ENCODE data around the gene ADGRA1.

Gene ADGRA1

GRCh38 chr10:133081636-133082035 is 6.1 kb upstream of the ADGRA1 start:
- TF ChIP-seq, protein P1, sequence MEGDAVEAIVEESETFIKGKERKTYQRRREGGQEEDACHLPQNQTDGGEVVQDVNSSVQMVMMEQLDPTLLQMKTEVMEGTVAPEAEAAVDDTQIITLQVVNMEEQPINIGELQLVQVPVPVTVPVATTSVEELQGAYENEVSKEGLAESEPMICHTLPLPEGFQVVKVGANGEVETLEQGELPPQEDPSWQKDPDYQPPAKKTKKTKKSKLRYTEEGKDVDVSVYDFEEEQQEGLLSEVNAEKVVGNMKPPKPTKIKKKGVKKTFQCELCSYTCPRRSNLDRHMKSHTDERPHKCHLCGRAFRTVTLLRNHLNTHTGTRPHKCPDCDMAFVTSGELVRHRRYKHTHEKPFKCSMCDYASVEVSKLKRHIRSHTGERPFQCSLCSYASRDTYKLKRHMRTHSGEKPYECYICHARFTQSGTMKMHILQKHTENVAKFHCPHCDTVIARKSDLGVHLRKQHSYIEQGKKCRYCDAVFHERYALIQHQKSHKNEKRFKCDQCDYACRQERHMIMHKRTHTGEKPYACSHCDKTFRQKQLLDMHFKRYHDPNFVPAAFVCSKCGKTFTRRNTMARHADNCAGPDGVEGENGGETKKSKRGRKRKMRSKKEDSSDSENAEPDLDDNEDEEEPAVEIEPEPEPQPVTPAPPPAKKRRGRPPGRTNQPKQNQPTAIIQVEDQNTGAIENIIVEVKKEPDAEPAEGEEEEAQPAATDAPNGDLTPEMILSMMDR (conservative IDR thresholded peaks at IDR 0.05; ENCODE audit: control insufficient read depth, insufficient read depth, low read depth, low read length) = no peak
- no peak for DNase-seq (ENCODE audit: low read depth)
- H3K4me3 ChIP-seq (ENCODE audit: control insufficient read depth, low read depth, low read length) = no peak overlapping the region

DNA sequence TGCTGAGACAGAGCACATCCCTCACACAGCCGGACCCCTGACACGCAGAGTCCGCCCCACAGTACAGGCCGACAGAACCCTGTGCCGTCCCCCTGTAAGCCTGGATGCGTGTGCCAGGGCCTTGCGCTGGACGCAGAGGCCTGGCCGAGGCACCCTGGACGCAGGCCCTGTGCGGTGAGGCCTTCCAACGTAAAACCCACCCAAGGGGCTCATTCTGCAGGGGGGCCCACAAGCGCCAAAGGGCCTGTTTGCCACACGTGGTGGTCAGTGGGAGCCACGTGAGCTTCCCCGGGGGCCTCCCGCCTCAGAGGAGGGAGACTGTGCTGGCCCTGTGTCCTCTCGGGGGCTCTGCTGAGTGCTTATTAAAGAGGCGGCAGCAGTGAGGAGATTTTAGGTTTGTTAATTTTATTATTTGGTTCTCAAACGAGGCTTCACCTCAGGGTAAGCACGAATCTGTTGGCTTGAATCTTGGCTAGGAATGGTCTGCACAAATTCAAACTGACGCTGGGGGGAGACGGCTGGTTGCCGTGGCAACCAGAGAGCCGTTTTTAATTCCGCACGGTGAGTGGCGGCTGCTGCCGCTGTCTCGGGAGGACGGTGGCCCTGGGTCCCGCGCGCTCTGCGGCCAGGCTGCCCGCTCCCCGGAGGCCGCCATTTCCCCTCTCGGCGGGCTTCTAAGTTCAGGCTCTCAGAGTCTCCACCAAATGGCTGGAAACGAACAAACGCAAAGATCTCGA is 4.9 kb upstream of the ADGRA1 start:
- TF ChIP-seq, protein P1 (conservative IDR thresholded peaks at IDR 0.05; ENCODE audit: control insufficient read depth, insufficient read depth, low read depth, low read length) = no peak
- no peak overlapping the region for H3K4me3 ChIP-seq (ENCODE audit: control insufficient read depth, low read depth, low read length)
- DNase-seq (ENCODE audit: low read depth) = no peak

DNA sequence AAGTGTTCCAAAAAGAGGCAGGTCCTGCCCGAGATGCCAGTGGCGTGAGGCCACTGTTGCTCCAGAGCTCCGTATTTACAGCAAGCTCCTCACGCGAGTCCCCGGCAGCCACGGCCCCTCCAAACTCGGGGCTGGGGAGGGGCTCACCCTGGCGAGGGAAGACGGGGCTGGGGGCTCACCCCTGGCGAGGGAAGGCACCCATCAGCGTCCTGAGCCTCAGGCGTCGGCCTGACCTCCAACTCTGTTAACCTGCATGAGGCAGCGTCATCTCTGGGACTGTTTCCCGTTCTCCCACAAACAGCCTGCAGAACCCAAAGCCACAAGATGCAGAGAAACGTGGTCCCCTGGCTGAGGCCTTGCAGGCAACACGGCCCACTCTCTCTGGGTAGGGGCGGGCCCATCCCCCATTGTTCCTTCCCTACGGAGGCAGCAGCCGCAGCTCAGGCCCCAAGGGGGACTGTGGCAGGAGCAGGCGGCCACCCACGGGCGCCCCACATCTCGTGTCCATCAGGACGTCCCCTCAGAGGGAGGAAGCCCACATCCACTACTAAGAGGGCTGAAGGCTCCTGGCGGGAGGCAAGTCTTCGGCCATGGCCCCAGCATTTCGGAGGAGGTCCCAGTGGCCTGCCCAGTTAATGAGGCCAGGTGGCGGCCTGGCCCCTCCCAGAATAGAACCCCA is 4.2 kb upstream of the ADGRA1 start:
- H3K4me3 ChIP-seq (ENCODE audit: control insufficient read depth, low read depth, low read length) = no peak overlapping the region
- no peak for DNase-seq (ENCODE audit: low read depth)
- TF ChIP-seq, protein P1 (conservative IDR thresholded peaks at IDR 0.05; ENCODE audit: control insufficient read depth, insufficient read depth, low read depth, low read length) = no peak

GRCh38 chr10:133084491-133084890 is 3.2 kb upstream of the ADGRA1 start:
- TF ChIP-seq, protein P1 (conservative IDR thresholded peaks at IDR 0.05; ENCODE audit: control insufficient read depth, insufficient read depth, low read depth, low read length) = no peak
- no peak for DNase-seq (ENCODE audit: low read depth)
- no peak overlapping the region for H3K4me3 ChIP-seq (ENCODE audit: control insufficient read depth, low read depth, low read length)

GRCh38 chr10:133085251-133086125 is 2.2 kb upstream of the ADGRA1 start:
- no peak for DNase-seq (ENCODE audit: low read depth)
- H3K4me3 ChIP-seq (ENCODE audit: control insufficient read depth, low read depth, low read length) = no peak overlapping the region
- TF ChIP-seq, protein P1 (conservative IDR thresholded peaks at IDR 0.05; ENCODE audit: control insufficient read depth, insufficient read depth, low read depth, low read length) = no peak

DNA sequence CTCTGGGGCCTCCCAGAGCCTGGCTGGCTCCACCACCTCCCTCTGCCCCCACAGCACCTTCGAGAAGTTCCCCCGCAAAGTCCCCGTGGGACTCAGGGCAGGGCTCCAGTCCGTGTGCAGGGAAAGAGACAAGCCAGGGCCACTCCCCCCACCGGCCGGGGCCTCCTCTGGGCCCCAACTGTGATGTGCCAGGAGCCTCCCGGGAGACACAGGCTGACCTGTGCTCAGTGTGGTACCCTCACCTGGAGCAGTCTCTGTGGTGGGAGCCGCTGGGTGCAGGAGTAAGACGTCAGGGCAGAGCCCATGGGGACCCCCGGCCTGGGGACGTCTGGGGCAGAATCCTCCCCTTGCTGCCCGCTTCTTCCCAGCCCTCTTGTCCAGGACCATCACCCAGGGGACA is 1.5 kb upstream of the ADGRA1 start:
- H3K4me3 ChIP-seq (ENCODE audit: control insufficient read depth, low read depth, low read length) = no peak overlapping the region
- TF ChIP-seq, protein P1 (conservative IDR thresholded peaks at IDR 0.05; ENCODE audit: control insufficient read depth, insufficient read depth, low read depth, low read length) = no peak
- no peak for DNase-seq (ENCODE audit: low read depth)
